HG02759 (cell line): ENCODE results near the gene F13B.
"Not testable (repeated sequence)": the region's sequence is repeated elsewhere in the genome, so short reads cannot be mapped to it uniquely, and the experiment has no call there.

Experiments
- ATAC-seq: cut with Tn5 transposase; IDR thresholded peaks from one replicate; pipeline ENCODE4 v1.9.1; 2021; ENCODE audit warnings: mild to moderate bottlenecking, moderate library complexity; ENCODE audit not compliant: unreplicated experiment

The F13B gene

GRCh38 chr1:197042676-197043341, 24.3 kb downstream of the F13B start:
- ATAC-seq: no peak

GRCh38 chr1:197041486-197042353, 25.3 kb downstream of the F13B start:
- no peak for ATAC-seq

DNA sequence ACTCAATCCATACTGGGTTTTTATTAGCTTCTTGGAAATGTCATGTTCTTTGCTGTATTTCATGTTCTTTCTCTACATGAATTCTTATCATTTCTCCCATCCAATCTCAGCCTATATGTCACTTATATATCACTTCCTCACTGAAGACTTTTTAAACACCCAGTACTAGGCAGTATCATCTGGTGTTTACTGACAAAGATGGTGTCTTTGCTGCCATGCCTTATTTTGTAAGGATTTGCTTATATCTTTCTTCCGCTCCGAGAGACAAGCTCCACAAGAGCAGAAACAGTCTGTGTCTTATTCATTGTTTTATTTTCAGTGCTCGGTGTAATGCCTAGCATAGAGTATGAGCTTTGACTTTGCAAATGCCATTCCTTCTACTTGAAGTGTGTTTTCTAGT, 30.2 kb downstream of the F13B start:
- ATAC-seq: no peak

GRCh38 chr1:197034631-197035339, 32.3 kb downstream of the F13B start:
- ATAC-seq: not testable (repeated sequence)

- ATAC-seq: no peak
Observed at GRCh38 chr1:197029749-197030148, 37.3 kb downstream of the F13B start.

- ATAC-seq: no peak
Observed at GRCh38 chr1:197027359-197027758, 39.7 kb downstream of the F13B start.

GRCh38 chr1:197024460-197024859, 42.6 kb downstream of the F13B start:
- no peak for ATAC-seq

GRCh38 chr1:197021716-197022115, 45.3 kb downstream of the F13B start:
- no peak for ATAC-seq

GRCh38 chr1:197017558-197018146, 49.4 kb downstream of the F13B start:
- ATAC-seq: no peak

DNA sequence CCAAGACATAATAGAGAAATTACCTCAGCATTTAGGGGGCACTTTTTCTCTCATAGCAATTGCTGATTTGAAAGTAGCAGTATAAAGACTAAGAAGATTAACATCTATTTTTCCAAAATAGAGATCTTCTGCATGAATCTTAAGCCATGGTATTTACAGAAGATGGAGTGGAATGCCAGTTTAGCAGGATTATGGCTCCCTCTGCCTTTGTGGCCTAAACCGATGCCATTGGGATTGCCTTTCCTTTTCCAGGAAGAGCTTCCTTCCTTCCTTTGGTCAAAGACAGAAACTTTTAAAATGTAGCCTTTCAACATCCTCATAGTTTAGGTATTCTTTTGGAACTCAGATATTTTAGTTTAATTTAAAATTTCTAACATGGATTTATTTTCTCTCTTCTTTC, 50.3 kb downstream of the F13B start:
- ATAC-seq: no peak

DNA sequence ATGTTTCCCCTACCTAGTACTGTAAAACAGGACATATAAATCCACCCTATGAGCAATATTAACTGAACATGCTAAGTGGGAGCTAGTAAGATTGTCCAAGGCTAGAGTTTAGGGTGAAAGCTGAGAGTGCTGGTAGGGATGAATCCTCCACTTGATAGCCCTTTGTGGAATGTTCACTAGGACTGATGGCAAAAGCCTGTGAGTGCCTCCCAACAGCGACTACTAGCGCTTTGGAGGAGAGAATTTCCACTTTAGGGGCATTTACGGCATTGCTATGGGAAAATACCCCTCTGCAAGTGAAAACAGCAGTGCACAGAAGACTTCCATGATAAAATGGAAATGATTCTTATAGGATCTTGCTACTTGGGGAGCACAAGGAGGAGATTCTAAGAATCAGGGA, 53.8 kb downstream of the F13B start:
- no peak for ATAC-seq

DNA sequence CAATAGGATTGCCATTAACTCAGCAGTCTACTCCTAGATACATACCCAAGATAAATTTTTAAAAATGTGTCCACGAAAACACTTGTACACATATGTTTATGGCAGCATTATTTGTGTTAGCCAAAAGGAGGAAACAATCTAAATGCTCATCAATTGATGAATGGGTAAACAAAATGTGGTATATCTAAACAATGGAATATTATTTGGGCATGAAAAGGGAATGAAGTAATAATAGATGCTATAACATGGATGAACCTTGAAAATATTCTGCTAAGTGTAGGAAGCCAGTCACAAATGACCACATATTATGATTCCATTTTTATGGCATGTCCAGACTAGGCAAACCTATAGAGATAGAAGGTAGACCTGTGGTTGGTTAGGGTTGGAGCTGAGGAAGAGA, 55.4 kb downstream of the F13B start:
- no peak for ATAC-seq

GRCh38 chr1:197008861-197009260, 58.2 kb downstream of the F13B start:
- no peak for ATAC-seq

DNA sequence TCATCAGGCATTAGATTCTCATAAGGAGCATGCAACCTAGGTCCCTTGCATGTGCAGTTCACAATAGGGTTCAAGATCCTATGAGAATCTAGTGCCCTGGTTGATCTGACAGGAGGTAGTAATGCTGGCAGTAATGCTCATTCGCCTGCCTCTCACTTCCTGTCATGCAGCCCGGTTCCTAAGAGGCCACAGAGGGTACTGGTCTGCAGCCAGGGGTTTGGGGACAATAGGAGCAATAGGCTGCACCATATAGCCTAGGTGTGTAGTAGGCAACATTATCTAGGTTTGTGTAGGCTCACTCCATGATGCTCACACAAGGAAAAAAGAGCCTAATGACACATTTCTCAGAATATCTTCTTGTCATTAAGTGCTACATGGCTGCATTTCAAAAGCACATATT, 63.9 kb downstream of the F13B start:
- ATAC-seq: no peak

GRCh38 chr1:197001828-197002227, 65.2 kb downstream of the F13B start:
- ATAC-seq: no peak

GRCh38 chr1:196997423-196997822, 69.6 kb downstream of the F13B start:
- no peak for ATAC-seq

DNA sequence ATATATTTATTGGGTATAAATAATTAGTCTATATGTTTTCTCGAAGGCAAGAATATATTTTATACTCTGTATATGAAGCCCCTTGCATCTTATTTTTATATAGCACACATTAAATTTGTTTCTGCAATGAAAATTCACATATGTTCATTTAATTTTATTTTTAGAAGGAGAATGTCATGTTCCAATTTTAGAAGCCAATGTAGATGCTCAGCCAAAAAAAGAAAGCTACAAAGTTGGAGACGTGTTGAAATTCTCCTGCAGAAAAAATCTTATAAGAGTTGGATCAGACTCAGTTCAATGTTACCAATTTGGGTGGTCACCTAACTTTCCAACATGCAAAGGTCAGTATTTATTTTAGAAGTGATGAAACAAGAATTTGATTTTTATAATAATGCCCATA, 73.1 kb downstream of the F13B start:
- no peak for ATAC-seq

GRCh38 chr1:196991919-196992651, 75.0 kb downstream of the F13B start:
- ATAC-seq: not testable (repeated sequence)
